Measurements from ENCODE around the gene RAB3IP.

The RAB3IP gene

DNA sequence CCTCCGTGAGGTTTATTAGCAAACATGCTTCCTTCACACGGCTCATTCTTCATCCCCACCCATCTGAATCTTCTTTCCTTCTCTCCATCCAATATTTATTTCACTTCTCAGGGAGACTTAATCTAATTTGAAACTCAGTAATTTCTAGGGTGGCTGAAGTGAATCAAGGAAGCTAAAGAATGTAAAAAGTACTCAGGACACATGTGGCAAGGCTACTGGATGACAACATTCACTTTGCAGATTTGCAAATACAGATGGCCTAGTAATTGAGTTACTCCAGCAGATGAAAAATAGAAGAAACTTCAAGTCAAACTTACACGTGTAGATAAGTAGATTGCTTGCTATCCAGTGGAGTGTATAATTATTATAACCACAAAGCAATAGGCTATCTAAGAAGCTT lies 24.1 kb upstream of the RAB3IP start:
- no peaks in the 10 kb centered on the region for H3K9me3 ChIP-seq (ENCODE audit: insufficient read depth, low read length, severe bottlenecking)
- no peaks in the 10 kb centered on the region for H3K4me1 ChIP-seq (ENCODE audit: insufficient read depth, low read length)
- H4K20me1 ChIP-seq (ENCODE audit: insufficient read depth, low read length): no peaks in the 10 kb centered on the region
- H2AFZ ChIP-seq (ENCODE audit: low read depth, low read length): no peak overlapping the region
- H3K79me2 ChIP-seq (ENCODE audit: insufficient read depth, low read length): no peaks in the 10 kb centered on the region
- DNase-seq: no peak
- no peak for ATAC-seq (ENCODE audit: insufficient read depth, low read depth)
- peaks cover 8% of the 10 kb centered on the region for H3K27me3 ChIP-seq (ENCODE audit: insufficient read depth, low read length, poor library complexity)
- no peak overlapping the region for H3K9ac ChIP-seq (ENCODE audit: low read depth, low read length)
- TF ChIP-seq, protein P1, sequence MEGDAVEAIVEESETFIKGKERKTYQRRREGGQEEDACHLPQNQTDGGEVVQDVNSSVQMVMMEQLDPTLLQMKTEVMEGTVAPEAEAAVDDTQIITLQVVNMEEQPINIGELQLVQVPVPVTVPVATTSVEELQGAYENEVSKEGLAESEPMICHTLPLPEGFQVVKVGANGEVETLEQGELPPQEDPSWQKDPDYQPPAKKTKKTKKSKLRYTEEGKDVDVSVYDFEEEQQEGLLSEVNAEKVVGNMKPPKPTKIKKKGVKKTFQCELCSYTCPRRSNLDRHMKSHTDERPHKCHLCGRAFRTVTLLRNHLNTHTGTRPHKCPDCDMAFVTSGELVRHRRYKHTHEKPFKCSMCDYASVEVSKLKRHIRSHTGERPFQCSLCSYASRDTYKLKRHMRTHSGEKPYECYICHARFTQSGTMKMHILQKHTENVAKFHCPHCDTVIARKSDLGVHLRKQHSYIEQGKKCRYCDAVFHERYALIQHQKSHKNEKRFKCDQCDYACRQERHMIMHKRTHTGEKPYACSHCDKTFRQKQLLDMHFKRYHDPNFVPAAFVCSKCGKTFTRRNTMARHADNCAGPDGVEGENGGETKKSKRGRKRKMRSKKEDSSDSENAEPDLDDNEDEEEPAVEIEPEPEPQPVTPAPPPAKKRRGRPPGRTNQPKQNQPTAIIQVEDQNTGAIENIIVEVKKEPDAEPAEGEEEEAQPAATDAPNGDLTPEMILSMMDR (IDR thresholded peaks at IDR 0.05; ENCODE audit: borderline replicate concordance, extremely low read depth, low read length, poor library complexity, severe bottlenecking): no peak
- TF ChIP-seq EZH2 (IDR thresholded peaks at IDR 0.05; ENCODE audit: borderline replicate concordance, low read depth, low read length, severe bottlenecking): no peak
- H3K27ac ChIP-seq (ENCODE audit: low read length): no peak overlapping the region
- no peak overlapping the region for H3K4me2 ChIP-seq (ENCODE audit: insufficient read depth, low read length)
- no peaks in the 10 kb centered on the region for H3K36me3 ChIP-seq (ENCODE audit: insufficient read depth, low read length)
- no peak overlapping the region for H3K4me3 ChIP-seq (ENCODE audit: low read depth in 1 of 2, low read length in 2 of 2)

DNA sequence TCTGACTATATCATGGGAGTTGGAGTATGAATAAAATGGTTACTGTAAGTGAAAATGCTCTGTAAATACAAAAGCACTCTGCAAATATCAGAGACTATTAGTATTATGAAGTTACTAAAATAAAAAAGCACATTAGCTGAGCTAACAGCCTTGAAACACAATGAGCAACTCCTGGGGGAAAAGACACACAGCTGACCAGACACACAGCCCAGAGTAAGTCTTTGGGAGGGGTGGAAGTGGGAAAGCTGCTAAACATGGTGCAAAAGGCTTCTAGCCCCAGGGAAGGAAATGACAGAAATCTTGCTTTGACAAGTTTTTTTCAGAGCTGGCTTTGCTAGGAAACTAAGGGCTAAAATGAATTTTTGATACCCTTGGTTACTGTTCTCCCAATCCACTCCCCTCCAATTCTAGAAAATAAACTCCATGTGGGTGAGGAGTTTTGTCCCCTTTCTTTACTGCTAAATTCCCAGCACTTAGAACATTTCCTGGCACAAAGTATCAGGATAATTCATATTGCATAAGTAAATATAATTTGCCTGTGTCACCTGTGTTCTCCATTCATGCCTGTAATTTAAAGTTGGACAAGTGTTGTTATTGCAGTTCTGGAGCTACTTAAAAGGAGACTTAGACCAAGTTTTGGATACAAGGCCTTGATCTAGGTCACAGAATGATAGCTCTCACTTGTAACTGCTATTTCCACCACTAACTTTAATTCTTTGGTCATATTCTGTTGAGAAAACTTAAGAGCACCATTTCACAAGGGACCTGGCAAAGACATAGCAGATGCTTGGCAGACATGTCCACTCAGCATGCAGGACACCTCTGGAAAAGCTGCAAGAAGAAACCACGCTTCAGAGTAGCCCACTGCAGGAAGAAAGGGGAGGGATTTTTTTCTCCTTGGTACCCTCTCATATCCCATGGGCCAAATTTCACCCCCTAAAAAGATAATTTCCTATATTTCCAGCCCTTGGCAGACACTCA lies 19.0 kb upstream of the RAB3IP start:
- no peak overlapping the region for H3K27ac ChIP-seq (ENCODE audit: low read length)
- H3K36me3 ChIP-seq (ENCODE audit: insufficient read depth, low read length): no peaks in the 10 kb centered on the region
- ATAC-seq (ENCODE audit: insufficient read depth, low read depth) (no peak), DNase-seq (no peak)
- H3K4me3 ChIP-seq (ENCODE audit: low read depth in 1 of 2, low read length in 2 of 2): no peak overlapping the region
- no peaks in the 10 kb centered on the region for H3K79me2 ChIP-seq (ENCODE audit: insufficient read depth, low read length)
- no peaks in the 10 kb centered on the region for H3K4me1 ChIP-seq (ENCODE audit: insufficient read depth, low read length)
- H3K27me3 ChIP-seq (ENCODE audit: insufficient read depth, low read length, poor library complexity): peaks cover 34% of the 10 kb centered on the region
- no peak for TF ChIP-seq EZH2 (IDR thresholded peaks at IDR 0.05; ENCODE audit: borderline replicate concordance, low read depth, low read length, severe bottlenecking)
- TF ChIP-seq, protein P1 (IDR thresholded peaks at IDR 0.05; ENCODE audit: borderline replicate concordance, extremely low read depth, low read length, poor library complexity, severe bottlenecking): no peak
- no peaks in the 10 kb centered on the region for H4K20me1 ChIP-seq (ENCODE audit: insufficient read depth, low read length)
- H2AFZ ChIP-seq (ENCODE audit: low read depth, low read length): no peak overlapping the region
- H3K9me3 ChIP-seq (ENCODE audit: insufficient read depth, low read length, severe bottlenecking): no peaks in the 10 kb centered on the region
- no peak overlapping the region for H3K9ac ChIP-seq (ENCODE audit: low read depth, low read length)
- H3K4me2 ChIP-seq (ENCODE audit: insufficient read depth, low read length): no peak overlapping the region

DNA sequence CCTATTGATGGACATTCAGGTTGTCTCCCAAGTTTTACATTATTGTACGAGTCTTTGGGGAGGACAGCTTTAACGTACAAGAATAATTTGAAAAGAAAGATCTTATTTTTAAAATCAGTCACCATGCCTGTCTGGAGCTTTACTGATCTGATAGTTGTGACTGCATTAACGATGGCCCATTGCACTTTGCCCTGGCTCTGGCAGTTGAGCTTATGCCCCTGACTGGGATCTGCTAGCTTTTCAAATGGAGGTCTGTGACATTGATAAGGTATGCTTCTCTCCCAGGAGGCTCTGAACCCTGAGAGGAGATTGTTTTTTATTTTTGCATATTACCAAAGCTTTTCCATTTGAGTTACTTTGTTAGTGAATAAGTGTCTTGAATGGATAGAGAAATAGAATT lies 17.9 kb upstream of the RAB3IP start:
- Histone ChIP-seq H2AFZ (ENCODE audit: low read depth, low read length) (no peak overlapping the region), H4K20me1 (ENCODE audit: insufficient read depth, low read length) (no peaks in the 10 kb centered on the region), H3K27ac (ENCODE audit: low read length) (no peak overlapping the region), H3K4me1 (ENCODE audit: insufficient read depth, low read length) (no peaks in the 10 kb centered on the region), H3K4me2 (ENCODE audit: insufficient read depth, low read length) (no peak overlapping the region), H3K4me3 (ENCODE audit: low read depth in 1 of 2, low read length in 2 of 2) (no peak overlapping the region), H3K27me3 (ENCODE audit: insufficient read depth, low read length, poor library complexity) (peaks cover 34% of the 10 kb centered on the region), H3K9ac (ENCODE audit: low read depth, low read length) (no peak overlapping the region), H3K9me3 (ENCODE audit: insufficient read depth, low read length, severe bottlenecking) (no peaks in the 10 kb centered on the region), H3K79me2 (ENCODE audit: insufficient read depth, low read length) (no peaks in the 10 kb centered on the region), H3K36me3 (ENCODE audit: insufficient read depth, low read length) (no peaks in the 10 kb centered on the region)
- DNase-seq: no peak
- ATAC-seq (ENCODE audit: insufficient read depth, low read depth): no peak
- TF ChIP-seq EZH2 (IDR thresholded peaks at IDR 0.05; ENCODE audit: borderline replicate concordance, low read depth, low read length, severe bottlenecking): no peak
- TF ChIP-seq, protein P1 (IDR thresholded peaks at IDR 0.05; ENCODE audit: borderline replicate concordance, extremely low read depth, low read length, poor library complexity, severe bottlenecking): no peak
